Panc1 (cell line): ENCODE results near the gene CAVIN1.
"Not testable (repeated sequence)": the region's sequence is repeated elsewhere in the genome, so short reads cannot be mapped to it uniquely, and the experiment has no call there.

ENCODE experiments used
- POLR2AphosphoS5 ChIP-seq: IDR thresholded peaks from 2 replicates; pipeline ENCODE4 v1.6.1; 2012; ENCODE audit warnings: mild to moderate bottlenecking, low read depth, low read length, moderate library complexity
- SIN3A ChIP-seq: IDR thresholded peaks from 2 replicates; pipeline ENCODE4 v1.6.1; 2012; ENCODE audit warnings: low read depth, mild to moderate bottlenecking, low read length, moderate library complexity, borderline replicate concordance; ENCODE audit not compliant: insufficient read depth
- TF ChIP-seq, protein P1 (sequence below): fragments of 450-650 bp; IDR thresholded peaks from 2 replicates; pipeline ENCODE4 v1.5.1; 2017; ENCODE audit warnings: mild to moderate bottlenecking

DNA sequence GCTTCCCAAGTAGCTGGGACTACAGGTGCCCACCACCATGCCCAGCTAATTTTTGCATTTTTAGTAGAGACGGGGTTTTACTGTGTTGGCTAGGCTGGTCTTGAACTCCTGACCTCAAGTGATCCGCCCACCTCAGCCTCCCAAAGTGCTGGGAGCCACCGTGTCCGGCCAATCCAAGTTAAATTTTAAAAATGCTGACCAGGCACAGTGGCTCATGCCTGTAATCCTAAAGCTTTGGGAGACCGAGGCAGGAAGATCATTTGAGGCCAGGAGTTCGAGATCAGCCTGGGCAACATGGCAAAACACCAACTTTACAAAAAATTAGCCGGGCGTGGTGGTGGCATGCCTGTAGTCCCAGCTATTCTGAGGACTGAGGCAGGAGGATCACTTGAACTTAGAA, 31.6 kb downstream of the CAVIN1 start:
- TF ChIP-seq, protein P1, sequence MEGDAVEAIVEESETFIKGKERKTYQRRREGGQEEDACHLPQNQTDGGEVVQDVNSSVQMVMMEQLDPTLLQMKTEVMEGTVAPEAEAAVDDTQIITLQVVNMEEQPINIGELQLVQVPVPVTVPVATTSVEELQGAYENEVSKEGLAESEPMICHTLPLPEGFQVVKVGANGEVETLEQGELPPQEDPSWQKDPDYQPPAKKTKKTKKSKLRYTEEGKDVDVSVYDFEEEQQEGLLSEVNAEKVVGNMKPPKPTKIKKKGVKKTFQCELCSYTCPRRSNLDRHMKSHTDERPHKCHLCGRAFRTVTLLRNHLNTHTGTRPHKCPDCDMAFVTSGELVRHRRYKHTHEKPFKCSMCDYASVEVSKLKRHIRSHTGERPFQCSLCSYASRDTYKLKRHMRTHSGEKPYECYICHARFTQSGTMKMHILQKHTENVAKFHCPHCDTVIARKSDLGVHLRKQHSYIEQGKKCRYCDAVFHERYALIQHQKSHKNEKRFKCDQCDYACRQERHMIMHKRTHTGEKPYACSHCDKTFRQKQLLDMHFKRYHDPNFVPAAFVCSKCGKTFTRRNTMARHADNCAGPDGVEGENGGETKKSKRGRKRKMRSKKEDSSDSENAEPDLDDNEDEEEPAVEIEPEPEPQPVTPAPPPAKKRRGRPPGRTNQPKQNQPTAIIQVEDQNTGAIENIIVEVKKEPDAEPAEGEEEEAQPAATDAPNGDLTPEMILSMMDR = not testable (repeated sequence)
- TF ChIP-seq POLR2AphosphoS5, SIN3A: not testable (repeated sequence)
